HepG2 (cell line): Measurements from ENCODE around the gene TTC23L. TPM values are rescaled to one million over a fixed set of nuclear protein-coding genes. Genes with fewer than 3 reads are reported as not detected.

Source experiments
- FOXK1 ChIP-seq: sonication (generic); formaldehyde crosslinking; IDR thresholded peaks from 2 replicates; pipeline ENCODE4 v1.4.0; 2020; ENCODE audit warnings: low read depth, missing genetic modification reagents, borderline replicate concordance
- HOXA5 ChIP-seq: sonication (generic); formaldehyde crosslinking; IDR thresholded peaks from 2 replicates; pipeline ENCODE4 v1.4.0; 2020; ENCODE audit warnings: missing genetic modification reagents
- ISL2 ChIP-seq: sonication (generic); formaldehyde crosslinking; IDR thresholded peaks from 2 replicates; pipeline ENCODE4 v1.5.0; 2020; ENCODE audit warnings: missing genetic modification reagents
- KDM1A ChIP-seq: IDR thresholded peaks from 2 replicates; pipeline ENCODE4 v1.6.1; 2016; ENCODE audit warnings: missing compliant biosample characterization
- KDM4B ChIP-seq: sonication (generic); formaldehyde crosslinking; IDR thresholded peaks from 2 replicates; pipeline ENCODE4 v1.4.0; 2020; ENCODE audit warnings: missing genetic modification reagents
- KDM5A ChIP-seq: fragments of 200-600 bp; sonication (generic); IDR thresholded peaks from 2 replicates; pipeline ENCODE4 v1.7.0; 2018; ENCODE audit warnings: antibody characterized with exemption, mild to moderate bottlenecking, low read length, borderline replicate concordance
- MAFK ChIP-seq, 2 experiments: IDR thresholded peaks in 1 of 2; conservative IDR thresholded peaks in 1 of 2; 2 replicates each; pipeline ENCODE4 v1.6.1; 2011; ENCODE audit warnings: improper control_type of control experiment in 2 of 2, low read length in 2 of 2
- MZF1 ChIP-seq: sonication (generic); formaldehyde crosslinking; IDR thresholded peaks from 2 replicates; pipeline ENCODE4 v1.8.1; 2023; ENCODE audit warnings: mild to moderate bottlenecking, missing genetic modification reagents, borderline replicate concordance
- NCOA2 ChIP-seq: sonication (generic); formaldehyde crosslinking; IDR thresholded peaks from 2 replicates; pipeline ENCODE4 v1.8.0; 2022; ENCODE audit warnings: inconsistent platforms
- NR2F2 ChIP-seq: IDR thresholded peaks from 2 replicates; pipeline ENCODE4 v1.6.1; 2012; ENCODE audit warnings: low read depth, inconsistent platforms, borderline replicate concordance
- POLR2G ChIP-seq: fragments of 200-400 bp; formaldehyde crosslinking; IDR thresholded peaks from 2 replicates; pipeline ENCODE4 v1.6.1; 2018; ENCODE audit warnings: mild to moderate bottlenecking, low read depth, low read length, moderate library complexity
- RORA ChIP-seq: sonication (generic); formaldehyde crosslinking; IDR thresholded peaks from 2 replicates; pipeline ENCODE4 v1.5.0; 2020; ENCODE audit warnings: mild to moderate bottlenecking, missing genetic modification reagents, moderate library complexity
- SATB2 ChIP-seq: sonication (generic); formaldehyde crosslinking; IDR thresholded peaks from 2 replicates; pipeline ENCODE4 v1.5.0; 2020; ENCODE audit warnings: missing genetic modification reagents
- SIN3B ChIP-seq: fragments of 150-350 bp; IDR thresholded peaks from 2 replicates; pipeline ENCODE4 v1.6.1; 2014; ENCODE audit warnings: low read length
- SRSF1 ChIP-seq: fragments of 200-400 bp; formaldehyde crosslinking; optimal IDR thresholded peaks from 2 replicates; pipeline ENCODE3; 2017; ENCODE audit warnings: mild to moderate bottlenecking, low read depth, low read length, moderate library complexity
- WIZ ChIP-seq: sonication (generic); formaldehyde crosslinking; IDR thresholded peaks from 2 replicates; pipeline ENCODE4 v1.5.1; 2020; ENCODE audit warnings: mild to moderate bottlenecking, missing genetic modification reagents
- ZNF24 ChIP-seq: fragments of 450-650 bp; IDR thresholded peaks from 2 replicates; pipeline ENCODE4 v1.6.1; 2017; ENCODE audit warnings: antibody characterized with exemption, mild to moderate bottlenecking
- ZNF430 ChIP-seq: sonication (generic); formaldehyde crosslinking; IDR thresholded peaks from 2 replicates; pipeline ENCODE4 v1.9.0; 2021; ENCODE audit warnings: mild to moderate bottlenecking, missing genetic modification reagents
- ZNF563 ChIP-seq: sonication (generic); formaldehyde crosslinking; IDR thresholded peaks from 2 replicates; pipeline ENCODE4 v1.8.0; 2022; ENCODE audit warnings: mild to moderate bottlenecking, moderate library complexity, missing genetic modification reagents
- ZNF569 ChIP-seq: sonication (generic); formaldehyde crosslinking; IDR thresholded peaks from 2 replicates; pipeline ENCODE4 v1.5.0; 2020; ENCODE audit warnings: mild to moderate bottlenecking, missing genetic modification reagents, moderate library complexity, borderline replicate concordance
- ZNF883 ChIP-seq: sonication (generic); formaldehyde crosslinking; IDR thresholded peaks from 2 replicates; pipeline ENCODE4 v1.5.1; 2020; ENCODE audit warnings: mild to moderate bottlenecking, missing genetic modification reagents; ENCODE audit errors: not compliant biosample characterization
- polyA plus RNA-seq, 8 experiments: library from polyadenylated mRNA; depleted of rRNA in 3 of 8; stranded (reverse) in 7 of 8; unstranded in 1 of 8; fragments of >200 nt; fragmentation: Illumina TruSeq in 4 of 8; extraction: Trizol in 4 of 8; gene quantifications; 2 replicates each; pipeline versions ENCODE4 v1.2.1 to v1.2.3, GENCODE V29; 2011 to 2016; ENCODE audit warnings: low read depth in 4 of 8, missing spikeins in 1 of 8, mixed read lengths in 1 of 8; ENCODE audit not compliant: insufficient read depth in 1 of 8
- total RNA-seq, 5 experiments: library from RNA; depleted of rRNA; stranded (reverse); fragments of >200 nt; fragmentation: Illumina TruSeq; extraction: Trizol; gene quantifications; 2 replicates each; pipeline ENCODE4 v1.2.3, GENCODE V29; 2016; ENCODE audit warnings: low read depth in 1 of 5
- TF ChIP-seq, protein P1 (sequence below): sonication (generic); formaldehyde crosslinking; conservative IDR thresholded peaks from 2 replicates; pipeline ENCODE4 v1.4.0; 2020; ENCODE audit warnings: mild to moderate bottlenecking, missing genetic modification reagents, moderate library complexity
- TF ChIP-seq, protein P2 (sequence below): IDR thresholded peaks from 2 replicates; pipeline ENCODE4 v1.6.1; 2016; ENCODE audit warnings: low read depth, borderline replicate concordance
- TF ChIP-seq, protein P3 (sequence below): IDR thresholded peaks from 2 replicates; pipeline ENCODE4 v1.6.1; 2016; ENCODE audit warnings: mild to moderate bottlenecking, missing biosample characterization, missing genetic modification reagents
- TF ChIP-seq, protein P4 (sequence below): sonication (generic); formaldehyde crosslinking; conservative IDR thresholded peaks from 2 replicates; pipeline ENCODE4 v1.8.0; 2022; ENCODE audit warnings: mild to moderate bottlenecking, moderate library complexity, missing genetic modification reagents

The TTC23L gene
- total and polyA plus RNA-seq, 2 of the 13 experiments (the other 11 are each of a cell fraction or from before 2014, with no cell fraction given): 0.37 to 1.4 TPM

DNA sequence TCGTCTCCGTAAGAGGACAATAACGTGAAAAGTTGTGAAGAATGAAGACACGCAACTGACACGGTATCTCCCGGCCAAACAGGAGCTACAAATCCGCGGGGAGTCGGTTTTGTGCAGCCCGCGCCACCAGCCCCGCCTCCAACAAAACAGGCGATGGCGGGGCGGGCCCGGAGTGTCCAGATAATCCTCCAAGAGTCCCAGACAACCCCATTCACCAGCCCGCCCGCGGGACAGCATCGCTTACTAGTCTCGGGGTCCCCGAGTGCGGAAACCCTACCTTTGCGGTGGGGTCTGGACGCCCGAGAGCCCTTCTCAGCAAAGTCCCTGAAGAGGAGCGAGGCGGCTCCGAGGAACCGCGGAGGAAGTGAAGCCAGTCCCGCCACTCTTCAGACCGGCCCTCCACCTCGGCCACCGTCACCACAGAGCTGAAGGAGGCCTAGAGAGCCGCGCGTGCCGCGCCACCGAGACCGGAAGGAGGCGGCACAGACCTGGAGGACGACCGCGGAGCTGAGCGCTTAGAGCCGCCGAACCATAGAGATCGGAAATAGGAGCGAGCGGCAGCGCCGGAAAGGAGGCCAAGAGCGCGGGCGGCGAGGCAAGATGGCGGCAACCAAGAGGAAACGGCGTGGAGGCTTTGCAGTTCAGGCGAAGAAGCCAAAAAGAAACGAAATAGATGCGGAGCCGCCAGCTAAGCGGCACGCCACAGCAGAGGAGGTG, 76.3 kb downstream of the TTC23L start, which contains the start of the genes BRIX1 and RAD1 (continued):
- TF ChIP-seq MAFK (conservative IDR thresholded peaks at IDR 0.05 in 1 of 2, IDR thresholded peaks at IDR 0.05 in 1 of 2; ENCODE audit: low read length in 2 of 2): no peak
- TF ChIP-seq, protein P1, sequence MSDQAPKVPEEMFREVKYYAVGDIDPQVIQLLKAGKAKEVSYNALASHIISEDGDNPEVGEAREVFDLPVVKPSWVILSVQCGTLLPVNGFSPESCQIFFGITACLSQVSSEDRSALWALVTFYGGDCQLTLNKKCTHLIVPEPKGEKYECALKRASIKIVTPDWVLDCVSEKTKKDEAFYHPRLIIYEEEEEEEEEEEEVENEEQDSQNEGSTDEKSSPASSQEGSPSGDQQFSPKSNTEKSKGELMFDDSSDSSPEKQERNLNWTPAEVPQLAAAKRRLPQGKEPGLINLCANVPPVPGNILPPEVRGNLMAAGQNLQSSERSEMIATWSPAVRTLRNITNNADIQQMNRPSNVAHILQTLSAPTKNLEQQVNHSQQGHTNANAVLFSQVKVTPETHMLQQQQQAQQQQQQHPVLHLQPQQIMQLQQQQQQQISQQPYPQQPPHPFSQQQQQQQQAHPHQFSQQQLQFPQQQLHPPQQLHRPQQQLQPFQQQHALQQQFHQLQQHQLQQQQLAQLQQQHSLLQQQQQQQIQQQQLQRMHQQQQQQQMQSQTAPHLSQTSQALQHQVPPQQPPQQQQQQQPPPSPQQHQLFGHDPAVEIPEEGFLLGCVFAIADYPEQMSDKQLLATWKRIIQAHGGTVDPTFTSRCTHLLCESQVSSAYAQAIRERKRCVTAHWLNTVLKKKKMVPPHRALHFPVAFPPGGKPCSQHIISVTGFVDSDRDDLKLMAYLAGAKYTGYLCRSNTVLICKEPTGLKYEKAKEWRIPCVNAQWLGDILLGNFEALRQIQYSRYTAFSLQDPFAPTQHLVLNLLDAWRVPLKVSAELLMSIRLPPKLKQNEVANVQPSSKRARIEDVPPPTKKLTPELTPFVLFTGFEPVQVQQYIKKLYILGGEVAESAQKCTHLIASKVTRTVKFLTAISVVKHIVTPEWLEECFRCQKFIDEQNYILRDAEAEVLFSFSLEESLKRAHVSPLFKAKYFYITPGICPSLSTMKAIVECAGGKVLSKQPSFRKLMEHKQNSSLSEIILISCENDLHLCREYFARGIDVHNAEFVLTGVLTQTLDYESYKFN (CRISPR knock-in tag): peak; percentile 54; the same call in 1 of the 2 replicates
- TF ChIP-seq MZF1: no peak
- TF ChIP-seq WIZ: 0 out of 2 replicates have a peak, but pooled peaks have one; percentile 64
- TF ChIP-seq POLR2G: peak; percentile 91
- TF ChIP-seq NCOA2 (CRISPR knock-in tag): peak; percentile 54; the same call in 1 of the 2 replicates
- TF ChIP-seq RORA (CRISPR knock-in tag): peak; percentile 16; the same call in 1 of the 2 replicates
- TF ChIP-seq SATB2 (CRISPR knock-in tag): no peak
- peak; percentile 65; the same call in 1 of the 2 replicates for TF ChIP-seq FOXK1 (CRISPR knock-in tag)
- peak; percentile 10; the same call in 1 of the 2 replicates for TF ChIP-seq ZNF24
- TF ChIP-seq NR2F2: no peak; the same call in 1 of the 2 replicates
- TF ChIP-seq ZNF883 (CRISPR knock-in tag): peak; percentile 71
- peak; percentile 30; the same call in 1 of the 2 replicates for TF ChIP-seq ZNF563 (CRISPR knock-in tag)
- TF ChIP-seq, protein P2, sequence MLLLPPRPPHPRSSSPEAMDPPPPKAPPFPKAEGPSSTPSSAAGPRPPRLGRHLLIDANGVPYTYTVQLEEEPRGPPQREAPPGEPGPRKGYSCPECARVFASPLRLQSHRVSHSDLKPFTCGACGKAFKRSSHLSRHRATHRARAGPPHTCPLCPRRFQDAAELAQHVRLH (CRISPR knock-in tag): no peak; the same call in 1 of the 2 replicates
- TF ChIP-seq KDM4B (CRISPR knock-in tag): peak; percentile 25; the same call in 1 of the 2 replicates
- TF ChIP-seq, protein P3, sequence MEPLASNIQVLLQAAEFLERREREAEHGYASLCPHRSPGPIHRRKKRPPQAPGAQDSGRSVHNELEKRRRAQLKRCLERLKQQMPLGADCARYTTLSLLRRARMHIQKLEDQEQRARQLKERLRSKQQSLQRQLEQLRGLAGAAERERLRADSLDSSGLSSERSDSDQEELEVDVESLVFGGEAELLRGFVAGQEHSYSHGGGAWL (CRISPR knock-in tag): peak; percentile 86; the same call in 1 of the 2 replicates
- TF ChIP-seq ISL2: no peak
- TF ChIP-seq, protein P4, sequence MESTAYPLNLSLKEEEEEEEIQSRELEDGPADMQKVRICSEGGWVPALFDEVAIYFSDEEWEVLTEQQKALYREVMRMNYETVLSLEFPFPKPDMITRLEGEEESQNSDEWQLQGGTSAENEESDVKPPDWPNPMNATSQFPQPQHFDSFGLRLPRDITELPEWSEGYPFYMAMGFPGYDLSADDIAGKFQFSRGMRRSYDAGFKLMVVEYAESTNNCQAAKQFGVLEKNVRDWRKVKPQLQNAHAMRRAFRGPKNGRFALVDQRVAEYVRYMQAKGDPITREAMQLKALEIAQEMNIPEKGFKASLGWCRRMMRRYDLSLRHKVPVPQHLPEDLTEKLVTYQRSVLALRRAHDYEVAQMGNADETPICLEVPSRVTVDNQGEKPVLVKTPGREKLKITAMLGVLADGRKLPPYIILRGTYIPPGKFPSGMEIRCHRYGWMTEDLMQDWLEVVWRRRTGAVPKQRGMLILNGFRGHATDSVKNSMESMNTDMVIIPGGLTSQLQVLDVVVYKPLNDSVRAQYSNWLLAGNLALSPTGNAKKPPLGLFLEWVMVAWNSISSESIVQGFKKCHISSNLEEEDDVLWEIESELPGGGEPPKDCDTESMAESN: peak; percentile 98
- no peak for TF ChIP-seq KDM1A (CRISPR knock-in tag)
- peak; percentile 80 for TF ChIP-seq SIN3B
- TF ChIP-seq SRSF1: peak; percentile 85
- TF ChIP-seq ZNF569 (CRISPR knock-in tag): no peak
- TF ChIP-seq ZNF430 (CRISPR knock-in tag): no peak
- TF ChIP-seq HOXA5 (CRISPR knock-in tag): peak; percentile 35; the same call in 1 of the 2 replicates
- TF ChIP-seq KDM5A: peak; percentile 85; the same call in 1 of the 2 replicates
